GM12878 (cell line): ENCODE measurements around the gene P2RX1. TPM values are rescaled to one million over a fixed set of nuclear protein-coding genes. Genes with fewer than 3 reads are reported as not detected.

Experiments
- ATAC-seq: fragments of 200-7000 bp; cut with Tn5 transposase; 3 replicates; pipeline ENCODE4 v1.9.1; 2020; ENCODE audit warnings: mild to moderate bottlenecking, moderate library complexity
- BruUV-seq: library from RNA; stranded (reverse); fragments of 400-500 nt; replicated peaks from 2 replicates; lab custom pipeline; 2021; lab: Mats Ljungman, UMichigan
- CTCF ChIA-PET: fragments of 300-600 bp; sonication (Branson Sonifier 250); formaldehyde crosslinking; extraction: SDS; loops from one replicate; lab custom pipeline; 2021; ENCODE audit warnings: inconsistent platforms; lab: Yijun Ruan, JAX
- POLR2A ChIA-PET: fragments of 350-600 bp; formaldehyde crosslinking; extraction: SDS; loops from one replicate; lab custom pipeline; 2021; ENCODE audit warnings: inconsistent platforms; lab: Charles Lee
- RAD21 ChIA-PET: fragments of 300-600 bp; sonication (Branson Sonifier 250); formaldehyde crosslinking; loops from one replicate; lab custom pipeline; 2023; ENCODE audit warnings: antibody characterized with exemption; ENCODE audit not compliant: unreplicated experiment; lab: Charles Lee
- SMC1A ChIA-PET: fragments of 300-600 bp; sonication (Branson Sonifier 250); formaldehyde crosslinking; loops from one replicate; lab custom pipeline; 2023; ENCODE audit not compliant: unreplicated experiment, uncharacterized antibody; lab: Charles Lee
- DNase-seq: peaks from one replicate; pipeline ENCODE4 v3.0.0-alpha.2; 2011; ENCODE audit warnings: low read depth, low spot score
- FAIRE-seq: peaks from 3 replicates; lab custom pipeline; 2011; peaks lifted over from hg19 to GRCh38; lab: Jason Lieb, UNC
- H2AFZ ChIP-seq: 2 replicates; pipeline ENCODE4 v1.6.0; 2011; ENCODE audit warnings: low read depth, low read length, control low read depth; ENCODE audit not compliant: control insufficient read depth
- H3K27ac ChIP-seq: 2 replicates; pipeline ENCODE4 v1.5.1; 2011; ENCODE audit warnings: control low read depth; ENCODE audit not compliant: control insufficient read depth, insufficient read depth
- H3K27me3 ChIP-seq, 2 experiments: replicated peaks in 1 of 2; 2 replicates each; pipeline versions ENCODE4 v1.6.0 to v1.6.1; 2011; ENCODE audit warnings: low read length in 1 of 2; ENCODE audit not compliant: control insufficient read depth in 2 of 2, insufficient read depth in 2 of 2
- H3K36me3 ChIP-seq, 2 experiments: 2 replicates each; pipeline ENCODE4 v1.5.1; 2011; ENCODE audit warnings: low read length in 1 of 2; ENCODE audit not compliant: control insufficient read depth in 2 of 2, insufficient read depth in 2 of 2
- H3K4me1 ChIP-seq: 2 replicates; pipeline ENCODE4 v1.6.1; 2011; ENCODE audit warnings: mild to moderate bottlenecking, low read length, moderate library complexity, mixed read lengths; ENCODE audit not compliant: control insufficient read depth, insufficient read depth
- H3K4me2 ChIP-seq: 2 replicates; pipeline ENCODE4 v1.6.0; 2011; ENCODE audit warnings: control low read depth; ENCODE audit not compliant: control insufficient read depth, insufficient read depth
- H3K4me3 ChIP-seq: fragments of 200-600 bp; sonication (generic); 2 replicates; pipeline ENCODE4 v1.5.1; 2016
- H3K79me2 ChIP-seq: 2 replicates; pipeline ENCODE4 v1.6.0; 2011; ENCODE audit warnings: low read length; ENCODE audit not compliant: control insufficient read depth, insufficient read depth
- H3K9ac ChIP-seq: 2 replicates; pipeline ENCODE4 v1.8.0; 2011; ENCODE audit warnings: low read length, control low read depth, mixed read lengths; ENCODE audit not compliant: control insufficient read depth, insufficient read depth
- H3K9me3 ChIP-seq: replicated peaks from 3 replicates; pipeline ENCODE4 v1.5.1; 2011; ENCODE audit warnings: mild to moderate bottlenecking, low read length; ENCODE audit not compliant: control insufficient read depth, insufficient read depth
- H4K20me1 ChIP-seq: 2 replicates; pipeline ENCODE4 v1.6.0; 2011; ENCODE audit not compliant: control insufficient read depth, insufficient read depth
- CREM ChIP-seq: IDR thresholded peaks from 2 replicates; pipeline ENCODE4 v1.6.1; 2014; ENCODE audit warnings: antibody characterized with exemption, low read depth
- NFYB ChIP-seq: IDR thresholded peaks from 2 replicates; pipeline ENCODE4 v1.6.1; 2011; ENCODE audit warnings: low read depth, mild to moderate bottlenecking, low read length, improper control_type of control experiment, moderate library complexity; ENCODE audit not compliant: insufficient read depth
- RAD51 ChIP-seq: fragments of 450-650 bp; IDR thresholded peaks from 2 replicates; pipeline ENCODE4 v1.6.1; 2016; ENCODE audit warnings: moderate library complexity, mild to moderate bottlenecking, inconsistent platforms
- RB1 ChIP-seq: fragments of 450-650 bp; formaldehyde crosslinking; IDR thresholded peaks from 2 replicates; pipeline ENCODE4 v1.6.1; 2017; ENCODE audit warnings: mild to moderate bottlenecking, borderline replicate concordance
- TAF1 ChIP-seq: IDR thresholded peaks from 2 replicates; pipeline ENCODE4 v1.6.1; 2011; ENCODE audit warnings: mild to moderate bottlenecking, low read depth, low read length, borderline replicate concordance
- TARDBP ChIP-seq: IDR thresholded peaks from 2 replicates; pipeline ENCODE4 v1.6.1; 2016; ENCODE audit warnings: borderline replicate concordance
- WGBS: methylation state at CpG from one replicate; pipeline ENCODE4 v1.1.6; 2016; ENCODE audit warnings: low lambda C conversion rate; ENCODE audit not compliant: insufficient replicate concordance, insufficient coverage; ENCODE audit errors: missing lambda C conversion rate; 5-methylcytosine and 5-hydroxymethylcytosine counted together
- in situ Hi-C: fragments of 300-500 bp; cut with MboI; formaldehyde crosslinking; loops from 9 replicates; pipeline ENCODE4 v1.14.3; 2018; ENCODE audit warnings: mixed read lengths
- intact Hi-C: fragments of 100-400 bp; cut with micrococcal nuclease; formaldehyde crosslinking; loops from one replicate; pipeline ENCODE4 v1.14.2; 2022; ENCODE audit not compliant: unreplicated experiment
- polyA plus RNA-seq, 11 experiments: library from polyadenylated mRNA; depleted of rRNA in 4 of 11; unstranded in 6 of 11; stranded (reverse) in 5 of 11; fragments of >200 nt; fragmentation: Nextera tagmentation in 4 of 11; fragmentation: Illumina TruSeq in 1 of 11; extraction: Ambion mirVana in 4 of 11; extraction: Trizol in 1 of 11; gene quantifications; 1 replicate in 1 of 11; 2 replicates in 10 of 11; pipeline versions ENCODE4 v1.2.1 to v1.2.3, GENCODE V29; 2011 to 2016; ENCODE audit warnings: inconsistent platforms in 2 of 11, missing spikeins in 2 of 11, low read depth in 1 of 11
- total RNA-seq, 4 experiments: library from RNA; depleted of rRNA in 3 of 4; stranded (reverse); fragments of >200 nt in 3 of 4; fragmentation: Illumina TruSeq in 1 of 4; extraction: Trizol in 1 of 4; gene quantifications; 2 replicates each; pipeline versions ENCODE4 v1.2.1 to v1.2.3, GENCODE V29; 2013 to 2021
- TF ChIP-seq, protein P1 (sequence below): fragments of 450-650 bp; IDR thresholded peaks from 2 replicates; pipeline ENCODE4 v1.6.1; 2016; ENCODE audit warnings: mild to moderate bottlenecking, moderate library complexity, borderline replicate concordance
- TF ChIP-seq, protein P2 (sequence below): fragments of 150-350 bp; IDR thresholded peaks from 2 replicates; pipeline ENCODE4 v1.6.1; 2016; ENCODE audit warnings: low read depth, low read length
- TF ChIP-seq, protein P3 (sequence below): fragments of 450-650 bp; IDR thresholded peaks from 2 replicates; pipeline ENCODE4 v1.6.1; 2018; ENCODE audit warnings: borderline replicate concordance, mild to moderate bottlenecking; ENCODE audit not compliant: partially characterized antibody
- TF ChIP-seq, protein P4 (sequence below): IDR thresholded peaks from 2 replicates; pipeline ENCODE4 v1.6.1; 2011; ENCODE audit warnings: low read depth, low read length, improper control_type of control experiment, borderline replicate concordance
- TF ChIP-seq, protein P5 (sequence below): IDR thresholded peaks from 2 replicates; pipeline ENCODE4 v1.6.1; 2011; ENCODE audit warnings: low read depth, mild to moderate bottlenecking, low read length, moderate library complexity, borderline replicate concordance; ENCODE audit errors: extremely low read depth

P2RX1 gene
- total and polyA plus RNA-seq, 10 of the 15 experiments (the other 5 are each of a cell fraction or from before 2014, with no cell fraction given) = 0.12 to 6.2 (median 3.4) TPM

DNA sequence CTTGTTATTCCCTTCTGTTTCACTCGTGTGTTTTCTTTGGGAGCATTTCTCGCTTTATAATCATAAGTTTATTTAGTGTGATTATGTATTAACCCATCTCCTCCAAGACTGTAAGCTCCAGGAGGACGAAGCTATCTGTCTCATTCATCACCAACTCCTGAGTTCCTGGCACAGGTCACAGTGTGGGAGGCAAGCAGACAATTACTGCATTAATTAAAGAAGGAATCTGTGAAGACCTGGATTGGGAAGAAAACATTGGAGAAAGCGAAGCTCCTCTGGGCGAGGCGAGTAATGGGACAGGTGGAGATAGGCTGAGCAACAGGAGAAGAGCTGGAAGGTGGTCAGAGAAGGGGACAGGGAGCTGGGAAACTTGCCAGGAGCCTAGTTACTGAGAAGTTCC is 15.6 kb downstream of the P2RX1 start (continued):
- TF ChIP-seq, protein P1, sequence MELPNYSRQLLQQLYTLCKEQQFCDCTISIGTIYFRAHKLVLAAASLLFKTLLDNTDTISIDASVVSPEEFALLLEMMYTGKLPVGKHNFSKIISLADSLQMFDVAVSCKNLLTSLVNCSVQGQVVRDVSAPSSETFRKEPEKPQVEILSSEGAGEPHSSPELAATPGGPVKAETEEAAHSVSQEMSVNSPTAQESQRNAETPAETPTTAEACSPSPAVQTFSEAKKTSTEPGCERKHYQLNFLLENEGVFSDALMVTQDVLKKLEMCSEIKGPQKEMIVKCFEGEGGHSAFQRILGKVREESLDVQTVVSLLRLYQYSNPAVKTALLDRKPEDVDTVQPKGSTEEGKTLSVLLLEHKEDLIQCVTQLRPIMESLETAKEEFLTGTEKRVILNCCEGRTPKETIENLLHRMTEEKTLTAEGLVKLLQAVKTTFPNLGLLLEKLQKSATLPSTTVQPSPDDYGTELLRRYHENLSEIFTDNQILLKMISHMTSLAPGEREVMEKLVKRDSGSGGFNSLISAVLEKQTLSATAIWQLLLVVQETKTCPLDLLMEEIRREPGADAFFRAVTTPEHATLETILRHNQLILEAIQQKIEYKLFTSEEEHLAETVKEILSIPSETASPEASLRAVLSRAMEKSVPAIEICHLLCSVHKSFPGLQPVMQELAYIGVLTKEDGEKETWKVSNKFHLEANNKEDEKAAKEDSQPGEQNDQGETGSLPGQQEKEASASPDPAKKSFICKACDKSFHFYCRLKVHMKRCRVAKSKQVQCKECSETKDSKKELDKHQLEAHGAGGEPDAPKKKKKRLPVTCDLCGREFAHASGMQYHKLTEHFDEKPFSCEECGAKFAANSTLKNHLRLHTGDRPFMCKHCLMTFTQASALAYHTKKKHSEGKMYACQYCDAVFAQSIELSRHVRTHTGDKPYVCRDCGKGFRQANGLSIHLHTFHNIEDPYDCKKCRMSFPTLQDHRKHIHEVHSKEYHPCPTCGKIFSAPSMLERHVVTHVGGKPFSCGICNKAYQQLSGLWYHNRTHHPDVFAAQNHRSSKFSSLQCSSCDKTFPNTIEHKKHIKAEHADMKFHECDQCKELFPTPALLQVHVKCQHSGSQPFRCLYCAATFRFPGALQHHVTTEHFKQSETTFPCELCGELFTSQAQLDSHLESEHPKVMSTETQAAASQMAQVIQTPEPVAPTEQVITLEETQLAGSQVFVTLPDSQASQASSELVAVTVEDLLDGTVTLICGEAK = no peak
- TF ChIP-seq, protein P2, sequence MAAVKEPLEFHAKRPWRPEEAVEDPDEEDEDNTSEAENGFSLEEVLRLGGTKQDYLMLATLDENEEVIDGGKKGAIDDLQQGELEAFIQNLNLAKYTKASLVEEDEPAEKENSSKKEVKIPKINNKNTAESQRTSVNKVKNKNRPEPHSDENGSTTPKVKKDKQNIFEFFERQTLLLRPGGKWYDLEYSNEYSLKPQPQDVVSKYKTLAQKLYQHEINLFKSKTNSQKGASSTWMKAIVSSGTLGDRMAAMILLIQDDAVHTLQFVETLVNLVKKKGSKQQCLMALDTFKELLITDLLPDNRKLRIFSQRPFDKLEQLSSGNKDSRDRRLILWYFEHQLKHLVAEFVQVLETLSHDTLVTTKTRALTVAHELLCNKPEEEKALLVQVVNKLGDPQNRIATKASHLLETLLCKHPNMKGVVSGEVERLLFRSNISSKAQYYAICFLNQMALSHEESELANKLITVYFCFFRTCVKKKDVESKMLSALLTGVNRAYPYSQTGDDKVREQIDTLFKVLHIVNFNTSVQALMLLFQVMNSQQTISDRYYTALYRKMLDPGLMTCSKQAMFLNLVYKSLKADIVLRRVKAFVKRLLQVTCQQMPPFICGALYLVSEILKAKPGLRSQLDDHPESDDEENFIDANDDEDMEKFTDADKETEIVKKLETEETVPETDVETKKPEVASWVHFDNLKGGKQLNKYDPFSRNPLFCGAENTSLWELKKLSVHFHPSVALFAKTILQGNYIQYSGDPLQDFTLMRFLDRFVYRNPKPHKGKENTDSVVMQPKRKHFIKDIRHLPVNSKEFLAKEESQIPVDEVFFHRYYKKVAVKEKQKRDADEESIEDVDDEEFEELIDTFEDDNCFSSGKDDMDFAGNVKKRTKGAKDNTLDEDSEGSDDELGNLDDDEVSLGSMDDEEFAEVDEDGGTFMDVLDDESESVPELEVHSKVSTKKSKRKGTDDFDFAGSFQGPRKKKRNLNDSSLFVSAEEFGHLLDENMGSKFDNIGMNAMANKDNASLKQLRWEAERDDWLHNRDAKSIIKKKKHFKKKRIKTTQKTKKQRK = no peak
- no peak for TF ChIP-seq TAF1

DNA sequence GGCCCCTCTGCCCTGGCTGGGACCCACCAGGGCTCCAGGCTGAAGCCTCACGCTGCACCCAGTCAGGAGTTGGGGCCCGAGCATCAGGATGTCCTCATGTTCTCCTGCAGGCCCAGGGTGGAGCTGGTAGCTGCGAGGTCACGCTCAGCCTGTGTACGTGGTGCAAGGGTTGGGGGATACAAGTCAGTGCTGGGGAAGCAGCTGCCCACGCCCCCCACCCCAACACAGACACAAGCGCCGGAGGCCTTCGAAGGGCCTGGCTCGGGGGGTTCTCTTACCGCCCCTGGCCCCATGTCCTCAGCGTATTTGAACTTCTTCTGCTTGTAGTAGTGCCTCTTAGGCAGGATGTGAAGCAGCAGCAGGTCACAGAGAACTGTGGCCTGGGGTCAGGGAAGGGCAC is 18.5 kb downstream of the P2RX1 start:
- DNase-seq = no peak
- SMC1A ChIA-PET = no interaction called here
- intact Hi-C loops = no loop called here
- WGBS = 70% methylated on average over 12 of the region's 12 CpGs
- H3K79me2 ChIP-seq = no peaks in the 10 kb centered on the region
- H3K9ac ChIP-seq = no peak overlapping the region
- H4K20me1 ChIP-seq = no peaks in the 10 kb centered on the region
- no peak overlapping the region for H2AFZ ChIP-seq
- H3K27me3 ChIP-seq = no peaks in the 10 kb centered on the region
- no peak for ATAC-seq
- no TSS peak for BruUV-seq
- no peak for FAIRE-seq
- POLR2A ChIA-PET = no interaction called here
- no peak overlapping the region for H3K27ac ChIP-seq
- CTCF ChIA-PET = interaction anchor here (1.4 to 1.5 kb wide), 2 partner anchors 16 to 53 kb away, joined by 5 read pairs; partner anchors contain the start of gene NCBP3
- H3K4me1 ChIP-seq = peaks cover 3% of the 10 kb centered on the region; the same call in 1 of the 2 replicates
- H3K36me3 ChIP-seq = no peaks in the 10 kb centered on the region
- H3K4me3 ChIP-seq = no peak overlapping the region
- RAD21 ChIA-PET = interaction anchor here (1.0 kb wide), 1 partner anchor 16 kb away, joined by 3 read pairs; no protein-coding TSS in a partner anchor
- no peaks in the 10 kb centered on the region for H3K9me3 ChIP-seq
- H3K4me2 ChIP-seq = no peak overlapping the region
- in situ Hi-C loops = no loop called here
- TF ChIP-seq RAD51 (no peak), NFYB (no peak), CREM (no peak), TARDBP (no peak), RB1 (no peak)
- TF ChIP-seq, protein P3, sequence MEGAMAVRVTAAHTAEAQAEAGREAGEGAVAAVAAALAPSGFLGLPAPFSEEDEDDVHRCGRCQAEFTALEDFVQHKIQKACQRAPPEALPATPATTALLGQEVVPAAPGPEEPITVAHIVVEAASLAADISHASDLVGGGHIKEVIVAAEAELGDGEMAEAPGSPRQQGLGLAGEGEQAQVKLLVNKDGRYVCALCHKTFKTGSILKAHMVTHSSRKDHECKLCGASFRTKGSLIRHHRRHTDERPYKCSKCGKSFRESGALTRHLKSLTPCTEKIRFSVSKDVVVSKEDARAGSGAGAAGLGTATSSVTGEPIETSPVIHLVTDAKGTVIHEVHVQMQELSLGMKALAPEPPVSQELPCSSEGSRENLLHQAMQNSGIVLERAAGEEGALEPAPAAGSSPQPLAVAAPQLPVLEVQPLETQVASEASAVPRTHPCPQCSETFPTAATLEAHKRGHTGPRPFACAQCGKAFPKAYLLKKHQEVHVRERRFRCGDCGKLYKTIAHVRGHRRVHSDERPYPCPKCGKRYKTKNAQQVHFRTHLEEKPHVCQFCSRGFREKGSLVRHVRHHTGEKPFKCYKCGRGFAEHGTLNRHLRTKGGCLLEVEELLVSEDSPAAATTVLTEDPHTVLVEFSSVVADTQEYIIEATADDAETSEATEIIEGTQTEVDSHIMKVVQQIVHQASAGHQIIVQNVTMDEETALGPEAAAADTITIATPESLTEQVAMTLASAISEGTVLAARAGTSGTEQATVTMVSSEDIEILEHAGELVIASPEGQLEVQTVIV = no peak
- TF ChIP-seq, protein P4, sequence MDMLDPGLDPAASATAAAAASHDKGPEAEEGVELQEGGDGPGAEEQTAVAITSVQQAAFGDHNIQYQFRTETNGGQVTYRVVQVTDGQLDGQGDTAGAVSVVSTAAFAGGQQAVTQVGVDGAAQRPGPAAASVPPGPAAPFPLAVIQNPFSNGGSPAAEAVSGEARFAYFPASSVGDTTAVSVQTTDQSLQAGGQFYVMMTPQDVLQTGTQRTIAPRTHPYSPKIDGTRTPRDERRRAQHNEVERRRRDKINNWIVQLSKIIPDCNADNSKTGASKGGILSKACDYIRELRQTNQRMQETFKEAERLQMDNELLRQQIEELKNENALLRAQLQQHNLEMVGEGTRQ = no peak
- TF ChIP-seq, protein P5, sequence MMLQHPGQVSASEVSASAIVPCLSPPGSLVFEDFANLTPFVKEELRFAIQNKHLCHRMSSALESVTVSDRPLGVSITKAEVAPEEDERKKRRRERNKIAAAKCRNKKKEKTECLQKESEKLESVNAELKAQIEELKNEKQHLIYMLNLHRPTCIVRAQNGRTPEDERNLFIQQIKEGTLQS = no peak
